OCI-LY7 (cell line): ENCODE results near the gene BAIAP2. TPM values are rescaled to one million over a fixed set of nuclear protein-coding genes. Genes with fewer than 3 reads are reported as not detected.

Experiments
- BruUV-seq: library from RNA; stranded (reverse); fragments of 400-500 nt; replicated peaks from 2 replicates; lab custom pipeline; 2021; lab: Mats Ljungman, UMichigan
- CTCF ChIA-PET: fragments of 300-600 bp; sonication (Branson Sonifier 250); formaldehyde crosslinking; loops from one replicate; lab custom pipeline; 2022; ENCODE audit warnings: antibody characterized with exemption; ENCODE audit not compliant: unreplicated experiment; lab: Charles Lee
- POLR2A ChIA-PET: fragments of 300-600 bp; sonication (Branson Sonifier 250); formaldehyde crosslinking; loops from one replicate; lab custom pipeline; 2022; ENCODE audit warnings: antibody characterized with exemption; lab: Charles Lee
- DNase-seq: peaks from one replicate; pipeline ENCODE4 v3.0.0-alpha.2; 2015; ENCODE audit warnings: low spot score
- H2AFZ ChIP-seq: fragments of 200-600 bp; sonication (generic), shearing (Covaris generic); 2 replicates; pipeline ENCODE4 v1.6.1; 2014; ENCODE audit warnings: mild to moderate bottlenecking, antibody characterized with exemption, low read length, moderate library complexity
- H3K27ac ChIP-seq: fragments of 200-600 bp; sonication (generic); 2 replicates; pipeline ENCODE4 v1.5.1; 2014; ENCODE audit warnings: mixed run types, low read depth, mild to moderate bottlenecking, moderate library complexity, low read length, inconsistent platforms; ENCODE audit not compliant: poor library complexity, severe bottlenecking
- H3K36me3 ChIP-seq: fragments of 200-600 bp; sonication (generic); 2 replicates; pipeline ENCODE4 v1.6.1; 2014; ENCODE audit warnings: mild to moderate bottlenecking, antibody characterized with exemption, low read length, moderate library complexity, mixed read lengths; ENCODE audit not compliant: insufficient read depth
- H3K4me1 ChIP-seq: fragments of 200-600 bp; sonication (generic); 2 replicates; pipeline ENCODE4 v1.5.1; 2014; ENCODE audit warnings: mild to moderate bottlenecking, low read length; ENCODE audit not compliant: insufficient read depth, poor library complexity, severe bottlenecking
- H3K4me2 ChIP-seq: fragments of 200-600 bp; sonication (generic); 2 replicates; pipeline ENCODE4 v1.6.1; 2014; ENCODE audit warnings: mild to moderate bottlenecking, low read length
- H3K4me3 ChIP-seq: fragments of 200-600 bp; sonication (generic); 2 replicates; pipeline ENCODE4 v1.5.1; 2014; ENCODE audit warnings: mild to moderate bottlenecking, low read depth, low read length; ENCODE audit not compliant: poor library complexity, severe bottlenecking
- H3K79me2 ChIP-seq: fragments of 200-600 bp; sonication (generic); 2 replicates; pipeline ENCODE4 v1.6.1; 2016; ENCODE audit warnings: low read depth, mild to moderate bottlenecking, low read length, moderate library complexity, mixed read lengths; ENCODE audit not compliant: insufficient read depth
- H3K9me2 ChIP-seq: fragments of 200-600 bp; sonication (generic); 2 replicates; pipeline ENCODE4 v1.6.1; 2016; ENCODE audit warnings: mild to moderate bottlenecking, low read length, mixed read lengths; ENCODE audit not compliant: insufficient read depth
- H3K9me3 ChIP-seq: fragments of 200-600 bp; sonication (generic); 2 replicates; pipeline ENCODE4 v1.6.1; 2014; ENCODE audit warnings: mild to moderate bottlenecking, mixed run types, low read length, mixed read lengths
- H4K20me1 ChIP-seq: fragments of 200-600 bp; sonication (generic); 2 replicates; pipeline ENCODE4 v1.6.1; 2014; ENCODE audit warnings: mild to moderate bottlenecking, antibody characterized with exemption, low read length, moderate library complexity, mixed read lengths; ENCODE audit not compliant: insufficient read depth
- EZH2phosphoT487 ChIP-seq: fragments of 200-600 bp; sonication (generic); IDR thresholded peaks from 2 replicates; pipeline ENCODE4 v1.6.1; 2018; ENCODE audit warnings: low read depth, borderline replicate concordance, mild to moderate bottlenecking, mixed run types, antibody characterized with exemption, low read length, moderate library complexity, mixed read lengths
- intact Hi-C: fragments of 100-400 bp; cut with micrococcal nuclease; formaldehyde crosslinking; loops from one replicate; pipeline ENCODE4 v1.10.0; 2022; ENCODE audit not compliant: unreplicated experiment
- total RNA-seq, 2 experiments: library from RNA; depleted of rRNA in 1 of 2; stranded (reverse); fragments of >200 nt in 1 of 2; shearing (Covaris generic) in 1 of 2; gene quantifications; 2 replicates each; pipeline ENCODE4 v1.2.3, GENCODE V29; 2014 to 2022
- TF ChIP-seq, protein P1 (sequence below): fragments of 200-600 bp; sonication (generic); conservative IDR thresholded peaks from 2 replicates; pipeline ENCODE4 v1.5.1; 2014; ENCODE audit warnings: mild to moderate bottlenecking, antibody characterized with exemption, low read length, moderate library complexity, mixed read lengths

The BAIAP2 gene
- total RNA-seq, 2 experiments from 2014 or later: 2.1 to 2.3 TPM

DNA sequence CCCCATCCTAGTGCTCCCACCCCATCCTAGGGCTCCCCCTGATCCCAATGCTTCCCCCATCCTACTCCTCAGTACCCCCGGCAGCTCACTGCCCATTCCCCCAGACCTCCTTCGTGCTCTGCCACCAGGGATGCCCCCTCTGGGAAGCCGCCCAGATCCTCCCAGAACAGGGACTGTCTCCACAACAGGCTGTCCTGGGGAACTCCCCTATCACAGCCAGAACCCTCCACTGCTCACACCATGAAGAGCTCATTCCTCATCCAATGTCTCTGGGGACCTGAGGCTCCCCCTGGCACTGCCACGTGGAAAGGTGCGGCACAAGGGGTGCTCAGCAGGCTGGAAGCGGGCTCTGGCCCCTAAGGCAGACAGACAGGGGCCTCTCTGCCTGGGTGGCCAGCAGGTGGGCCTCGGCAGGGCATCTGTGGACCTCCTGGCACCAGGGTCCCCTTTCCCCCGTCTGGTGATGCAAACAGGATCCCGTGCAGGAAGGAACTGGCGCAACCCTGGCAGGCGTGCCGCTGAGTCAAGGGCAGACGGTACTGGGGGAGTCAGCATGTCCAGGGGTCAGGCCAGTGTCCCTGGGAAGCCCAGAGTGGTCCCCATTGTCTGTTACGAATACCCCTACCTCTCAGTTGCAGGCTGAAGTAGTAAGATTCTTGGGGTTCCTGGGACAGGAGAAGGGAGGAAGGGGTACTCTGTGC is 115.6 kb downstream of the BAIAP2 start:
- no peak overlapping the region for H2AFZ ChIP-seq
- no peak overlapping the region for H3K4me3 ChIP-seq
- H3K36me3 ChIP-seq: no peaks in the 10 kb centered on the region
- H4K20me1 ChIP-seq: no peaks in the 10 kb centered on the region
- BruUV-seq: no TSS peak
- H3K27ac ChIP-seq: no peak overlapping the region
- ChIA-PET CTCF (no interaction called here), POLR2A (no interaction called here)
- H3K79me2 ChIP-seq: no peaks in the 10 kb centered on the region
- no peak for DNase-seq
- no peak for TF ChIP-seq EZH2phosphoT487
- TF ChIP-seq, protein P1, sequence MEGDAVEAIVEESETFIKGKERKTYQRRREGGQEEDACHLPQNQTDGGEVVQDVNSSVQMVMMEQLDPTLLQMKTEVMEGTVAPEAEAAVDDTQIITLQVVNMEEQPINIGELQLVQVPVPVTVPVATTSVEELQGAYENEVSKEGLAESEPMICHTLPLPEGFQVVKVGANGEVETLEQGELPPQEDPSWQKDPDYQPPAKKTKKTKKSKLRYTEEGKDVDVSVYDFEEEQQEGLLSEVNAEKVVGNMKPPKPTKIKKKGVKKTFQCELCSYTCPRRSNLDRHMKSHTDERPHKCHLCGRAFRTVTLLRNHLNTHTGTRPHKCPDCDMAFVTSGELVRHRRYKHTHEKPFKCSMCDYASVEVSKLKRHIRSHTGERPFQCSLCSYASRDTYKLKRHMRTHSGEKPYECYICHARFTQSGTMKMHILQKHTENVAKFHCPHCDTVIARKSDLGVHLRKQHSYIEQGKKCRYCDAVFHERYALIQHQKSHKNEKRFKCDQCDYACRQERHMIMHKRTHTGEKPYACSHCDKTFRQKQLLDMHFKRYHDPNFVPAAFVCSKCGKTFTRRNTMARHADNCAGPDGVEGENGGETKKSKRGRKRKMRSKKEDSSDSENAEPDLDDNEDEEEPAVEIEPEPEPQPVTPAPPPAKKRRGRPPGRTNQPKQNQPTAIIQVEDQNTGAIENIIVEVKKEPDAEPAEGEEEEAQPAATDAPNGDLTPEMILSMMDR: no peak
- no peaks in the 10 kb centered on the region for H3K9me3 ChIP-seq
- no peak overlapping the region for H3K4me2 ChIP-seq
- H3K9me2 ChIP-seq: no peaks in the 10 kb centered on the region
- intact Hi-C loops: no loop called here
- H3K4me1 ChIP-seq: no peaks in the 10 kb centered on the region

DNA sequence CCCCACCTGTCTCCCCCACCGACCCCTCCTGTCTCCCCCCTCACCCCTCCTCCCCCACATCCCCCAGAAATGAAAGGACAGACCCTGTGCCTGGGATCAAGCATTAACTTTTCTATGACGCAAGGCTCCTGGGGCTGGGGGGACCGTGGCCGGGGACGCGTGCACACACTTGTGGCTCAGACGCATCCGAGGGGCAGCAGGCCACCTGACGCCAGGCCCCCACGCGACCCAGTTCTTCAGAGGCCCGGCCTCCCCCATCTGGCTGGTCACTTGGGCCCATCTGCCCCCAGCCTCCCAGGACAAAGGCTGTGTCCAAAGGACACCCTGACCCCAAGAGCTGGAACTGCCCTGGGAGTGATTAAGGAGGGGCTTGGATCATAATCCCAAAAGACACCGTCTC is 116.3 kb downstream of the BAIAP2 start:
- H3K9me2 ChIP-seq: no peaks in the 10 kb centered on the region
- no peak overlapping the region for H3K27ac ChIP-seq
- CTCF ChIA-PET: no interaction called here
- POLR2A ChIA-PET: no interaction called here
- no TSS peak for BruUV-seq
- TF ChIP-seq, protein P1: no peak
- TF ChIP-seq EZH2phosphoT487: no peak
- no peaks in the 10 kb centered on the region for H4K20me1 ChIP-seq
- H3K79me2 ChIP-seq: no peaks in the 10 kb centered on the region
- H3K36me3 ChIP-seq: no peaks in the 10 kb centered on the region
- DNase-seq: no peak
- H3K4me2 ChIP-seq: no peak overlapping the region
- no peak overlapping the region for H2AFZ ChIP-seq
- intact Hi-C loops: no loop called here
- H3K4me3 ChIP-seq: no peak overlapping the region
- no peaks in the 10 kb centered on the region for H3K4me1 ChIP-seq
- no peaks in the 10 kb centered on the region for H3K9me3 ChIP-seq

DNA sequence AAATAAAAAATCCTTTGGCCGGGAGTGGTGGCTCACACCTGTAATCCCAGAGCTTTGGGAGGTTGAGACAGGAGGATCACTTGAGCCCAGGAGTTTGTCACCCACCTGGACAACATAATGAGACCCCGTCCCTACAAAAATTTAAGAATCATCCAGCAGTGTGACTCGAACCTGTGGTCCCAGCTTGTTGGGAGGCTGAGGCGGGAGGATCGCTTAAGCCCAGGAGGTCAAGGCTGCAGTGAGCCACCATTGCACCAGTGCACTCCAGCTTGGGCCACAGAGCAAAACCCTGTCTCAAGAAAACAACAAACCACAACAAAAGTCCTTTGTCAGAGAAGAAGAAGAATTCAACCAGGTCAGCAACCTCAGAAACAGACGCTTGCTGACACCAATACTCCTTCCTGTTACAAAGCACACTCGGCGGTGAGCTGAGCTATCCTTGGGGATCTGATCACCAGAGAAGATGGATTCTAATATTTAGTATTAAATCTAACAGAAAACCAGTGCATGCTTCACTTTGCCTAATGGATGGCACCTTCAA is 117.4 kb downstream of the BAIAP2 start:
- intact Hi-C loops: no loop called here
- TF ChIP-seq EZH2phosphoT487: no peak
- TF ChIP-seq, protein P1: no peak
- Histone ChIP-seq H3K4me1 (no peaks in the 10 kb centered on the region), H3K79me2 (no peaks in the 10 kb centered on the region), H4K20me1 (no peaks in the 10 kb centered on the region), H3K4me3 (no peak overlapping the region), H3K4me2 (no peak overlapping the region), H3K36me3 (no peaks in the 10 kb centered on the region), H3K27ac (no peak overlapping the region), H3K9me3 (no peaks in the 10 kb centered on the region), H2AFZ (no peak overlapping the region), H3K9me2 (no peaks in the 10 kb centered on the region)
- ChIA-PET POLR2A (interaction anchor here (0.6 kb wide), 1 partner anchor 812 kb away, joined by 3 read pairs; no protein-coding TSS in a partner anchor), CTCF (no interaction called here)
- no TSS peak for BruUV-seq
- DNase-seq: no peak
